Measurements from ENCODE around the gene C2CD5. TPM values are rescaled to one million over a fixed set of nuclear protein-coding genes. Genes with fewer than 3 reads are reported as not detected.

The C2CD5 gene
- total and polyA plus RNA-seq, 2 donors (not counting 1 experiment from before 2014, with no cell fraction given): 26.6 to 37.7 TPM

DNA sequence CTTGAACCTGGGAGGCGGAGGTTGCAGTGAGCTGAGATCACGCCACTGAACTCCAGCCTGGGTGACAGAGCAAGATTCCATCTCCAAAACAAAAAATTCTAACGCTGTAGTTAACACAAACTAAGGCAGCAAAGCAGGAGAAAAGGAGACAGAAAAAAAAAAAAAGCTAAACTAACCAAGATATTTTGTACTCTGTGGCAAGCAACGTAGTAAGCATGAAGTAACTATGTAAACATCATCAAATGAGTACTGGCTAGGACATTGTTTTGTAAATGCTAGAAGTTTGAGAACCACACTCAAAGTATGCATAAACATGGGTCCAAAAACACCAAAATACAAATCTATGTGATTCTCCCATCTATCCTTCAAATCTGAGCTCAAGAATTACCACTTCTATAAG is 44.2 kb downstream of the C2CD5 start:
- H3K27me3 ChIP-seq (ENCODE audit: control insufficient read depth, insufficient read depth, low read length): no peaks in the 10 kb centered on the region
- H3K9ac ChIP-seq (ENCODE audit: insufficient read depth, low read length): no peak overlapping the region
- H4K20me1 ChIP-seq (ENCODE audit: control insufficient read depth, extremely low read depth, insufficient read depth, low read length): no peaks in the 10 kb centered on the region
- H3K4me1 ChIP-seq (ENCODE audit: control insufficient read depth, extremely low read depth, insufficient read depth, low read length): no peaks in the 10 kb centered on the region
- H3K4me2 ChIP-seq (ENCODE audit: extremely low read depth, insufficient read depth, low read length): no peak overlapping the region
- no peaks in the 10 kb centered on the region for H3K79me2 ChIP-seq (ENCODE audit: control insufficient read depth, insufficient read depth, low read length)
- H2AFZ ChIP-seq (ENCODE audit: low read length): no peak overlapping the region
- no peak overlapping the region for H3K27ac ChIP-seq (ENCODE audit: insufficient read depth, low read length)
- no peaks in the 10 kb centered on the region for H3K9me3 ChIP-seq (ENCODE audit: control insufficient read depth, insufficient read depth, low read depth, low read length)
- TF ChIP-seq, protein P1, sequence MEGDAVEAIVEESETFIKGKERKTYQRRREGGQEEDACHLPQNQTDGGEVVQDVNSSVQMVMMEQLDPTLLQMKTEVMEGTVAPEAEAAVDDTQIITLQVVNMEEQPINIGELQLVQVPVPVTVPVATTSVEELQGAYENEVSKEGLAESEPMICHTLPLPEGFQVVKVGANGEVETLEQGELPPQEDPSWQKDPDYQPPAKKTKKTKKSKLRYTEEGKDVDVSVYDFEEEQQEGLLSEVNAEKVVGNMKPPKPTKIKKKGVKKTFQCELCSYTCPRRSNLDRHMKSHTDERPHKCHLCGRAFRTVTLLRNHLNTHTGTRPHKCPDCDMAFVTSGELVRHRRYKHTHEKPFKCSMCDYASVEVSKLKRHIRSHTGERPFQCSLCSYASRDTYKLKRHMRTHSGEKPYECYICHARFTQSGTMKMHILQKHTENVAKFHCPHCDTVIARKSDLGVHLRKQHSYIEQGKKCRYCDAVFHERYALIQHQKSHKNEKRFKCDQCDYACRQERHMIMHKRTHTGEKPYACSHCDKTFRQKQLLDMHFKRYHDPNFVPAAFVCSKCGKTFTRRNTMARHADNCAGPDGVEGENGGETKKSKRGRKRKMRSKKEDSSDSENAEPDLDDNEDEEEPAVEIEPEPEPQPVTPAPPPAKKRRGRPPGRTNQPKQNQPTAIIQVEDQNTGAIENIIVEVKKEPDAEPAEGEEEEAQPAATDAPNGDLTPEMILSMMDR (conservative IDR thresholded peaks at IDR 0.05 in 1 of 2, IDR thresholded peaks at IDR 0.05 in 1 of 2; ENCODE audit: low read depth in 1 of 2, low read length in 2 of 2): no peak
- TF ChIP-seq EZH2 (IDR thresholded peaks at IDR 0.05; ENCODE audit: low read length, missing control alignments): no peak
- H3K36me3 ChIP-seq (ENCODE audit: control insufficient read depth, insufficient read depth, low read length): no peaks in the 10 kb centered on the region
- no peak overlapping the region for H3K4me3 ChIP-seq (replicated peaks in 1 of 4; ENCODE audit: control extremely low read depth in 1 of 4, insufficient read depth in 1 of 4, low read depth in 3 of 4, low read length in 4 of 4)
- DNase-seq (ENCODE audit: low read depth in 2 of 2): peak in 1 of 2 donors; percentile 15

DNA sequence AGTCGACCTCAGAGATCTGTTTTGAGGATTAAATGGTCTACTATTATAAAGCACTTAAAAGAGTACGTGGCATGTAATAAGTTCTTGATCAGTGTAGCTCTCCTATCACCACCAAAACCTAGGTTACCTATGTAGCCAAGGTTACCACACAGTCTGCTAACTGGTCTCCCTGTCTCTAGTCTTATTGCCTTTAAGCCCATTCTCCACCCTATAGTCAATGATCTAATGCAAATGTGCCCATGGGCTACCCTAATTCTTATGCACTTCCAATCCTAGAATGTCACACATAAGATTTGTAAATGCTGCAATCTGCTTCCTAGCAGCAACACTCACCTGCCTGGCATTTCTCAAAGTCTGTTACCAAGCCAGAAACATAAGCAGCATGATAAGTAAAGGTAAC is 44.9 kb downstream of the C2CD5 start:
- DNase-seq (ENCODE audit: low read depth in 2 of 2): no peak
- Histone ChIP-seq H3K4me1 (ENCODE audit: control insufficient read depth, extremely low read depth, insufficient read depth, low read length) (no peaks in the 10 kb centered on the region), H3K36me3 (ENCODE audit: control insufficient read depth, insufficient read depth, low read length) (no peaks in the 10 kb centered on the region), H3K4me3 (replicated peaks in 1 of 4; ENCODE audit: control extremely low read depth in 1 of 4, insufficient read depth in 1 of 4, low read depth in 3 of 4, low read length in 4 of 4) (no peak overlapping the region), H3K9ac (ENCODE audit: insufficient read depth, low read length) (no peak overlapping the region), H3K79me2 (ENCODE audit: control insufficient read depth, insufficient read depth, low read length) (no peaks in the 10 kb centered on the region), H3K27me3 (ENCODE audit: control insufficient read depth, insufficient read depth, low read length) (no peaks in the 10 kb centered on the region), H2AFZ (ENCODE audit: low read length) (no peak overlapping the region), H4K20me1 (ENCODE audit: control insufficient read depth, extremely low read depth, insufficient read depth, low read length) (no peaks in the 10 kb centered on the region), H3K4me2 (ENCODE audit: extremely low read depth, insufficient read depth, low read length) (no peak overlapping the region), H3K9me3 (ENCODE audit: control insufficient read depth, insufficient read depth, low read depth, low read length) (no peaks in the 10 kb centered on the region), H3K27ac (ENCODE audit: insufficient read depth, low read length) (no peak overlapping the region)
- TF ChIP-seq, protein P1 (conservative IDR thresholded peaks at IDR 0.05 in 1 of 2, IDR thresholded peaks at IDR 0.05 in 1 of 2; ENCODE audit: low read depth in 1 of 2, low read length in 2 of 2): no peak

DNA sequence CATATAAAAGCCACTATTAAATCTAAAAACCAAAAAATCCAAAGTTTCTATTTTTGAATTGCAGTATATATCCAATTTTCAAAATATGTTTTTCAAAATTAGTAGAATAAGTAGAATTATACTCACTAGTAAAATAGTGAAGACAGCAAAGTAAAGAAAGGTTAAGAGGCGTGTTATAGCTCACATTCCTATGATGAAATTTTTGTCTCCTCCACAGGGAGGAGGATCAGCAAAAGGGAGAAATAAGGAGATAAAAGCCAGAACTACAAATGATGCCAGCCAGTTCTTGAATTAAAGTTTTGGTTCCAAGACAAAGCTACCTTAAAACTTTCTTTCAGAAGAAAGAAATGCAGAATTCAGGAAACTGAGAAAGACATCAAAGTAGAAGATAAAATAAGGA is 50.0 kb downstream of the C2CD5 start:
- no peaks in the 10 kb centered on the region for H4K20me1 ChIP-seq (ENCODE audit: control insufficient read depth, extremely low read depth, insufficient read depth, low read length)
- DNase-seq (ENCODE audit: low read depth in 2 of 2): no peak
- TF ChIP-seq, protein P1 (conservative IDR thresholded peaks at IDR 0.05 in 1 of 2, IDR thresholded peaks at IDR 0.05 in 1 of 2; ENCODE audit: low read depth in 1 of 2, low read length in 2 of 2): no peak
- TF ChIP-seq EZH2 (IDR thresholded peaks at IDR 0.05; ENCODE audit: low read length, missing control alignments): no peak

More for the DNA sequence above, 50.0 kb downstream of the C2CD5 start:
- H3K27me3 ChIP-seq (ENCODE audit: control insufficient read depth, insufficient read depth, low read length): no peaks in the 10 kb centered on the region
- no peak overlapping the region for H2AFZ ChIP-seq (ENCODE audit: low read length)
- no peak overlapping the region for H3K9ac ChIP-seq (ENCODE audit: insufficient read depth, low read length)
- H3K36me3 ChIP-seq (ENCODE audit: control insufficient read depth, insufficient read depth, low read length): no peaks in the 10 kb centered on the region
- H3K9me3 ChIP-seq (ENCODE audit: control insufficient read depth, insufficient read depth, low read depth, low read length): no peaks in the 10 kb centered on the region
- H3K79me2 ChIP-seq (ENCODE audit: control insufficient read depth, insufficient read depth, low read length): no peaks in the 10 kb centered on the region
- no peak overlapping the region for H3K27ac ChIP-seq (ENCODE audit: insufficient read depth, low read length)
- H3K4me2 ChIP-seq (ENCODE audit: extremely low read depth, insufficient read depth, low read length): no peak overlapping the region
- H3K4me1 ChIP-seq (ENCODE audit: control insufficient read depth, extremely low read depth, insufficient read depth, low read length): no peaks in the 10 kb centered on the region
- no peak overlapping the region for H3K4me3 ChIP-seq (replicated peaks in 1 of 4; ENCODE audit: control extremely low read depth in 1 of 4, insufficient read depth in 1 of 4, low read depth in 3 of 4, low read length in 4 of 4)
